HG03457 (cell line): Measurements from ENCODE around the gene SYNPO.

Experiments
- ATAC-seq: cut with Tn5 transposase; IDR thresholded peaks from one replicate; pipeline ENCODE4 v1.9.1; 2021; ENCODE audit warnings: moderate number of reproducible peaks; ENCODE audit not compliant: unreplicated experiment

The SYNPO gene

DNA sequence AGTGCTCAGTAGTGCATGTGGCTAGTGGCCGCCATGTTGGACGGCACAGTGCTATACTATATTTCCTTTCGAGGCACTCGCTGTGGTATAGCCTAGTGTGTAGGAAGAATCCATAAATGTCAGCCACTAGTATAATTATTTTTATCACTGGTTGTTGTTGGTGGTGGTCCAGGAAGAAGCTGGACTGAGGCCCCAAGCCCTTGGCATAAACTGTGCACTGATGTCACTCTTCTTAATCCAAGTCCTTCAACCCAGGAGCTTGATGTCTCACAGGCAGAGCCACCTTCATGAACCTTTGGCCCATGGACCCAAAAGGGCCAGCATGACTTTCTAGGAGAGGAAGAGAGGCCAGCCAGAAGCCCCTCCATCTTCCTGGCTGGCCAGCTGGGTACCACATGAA lies 32.5 kb upstream of the SYNPO start:
- ATAC-seq = no peak

DNA sequence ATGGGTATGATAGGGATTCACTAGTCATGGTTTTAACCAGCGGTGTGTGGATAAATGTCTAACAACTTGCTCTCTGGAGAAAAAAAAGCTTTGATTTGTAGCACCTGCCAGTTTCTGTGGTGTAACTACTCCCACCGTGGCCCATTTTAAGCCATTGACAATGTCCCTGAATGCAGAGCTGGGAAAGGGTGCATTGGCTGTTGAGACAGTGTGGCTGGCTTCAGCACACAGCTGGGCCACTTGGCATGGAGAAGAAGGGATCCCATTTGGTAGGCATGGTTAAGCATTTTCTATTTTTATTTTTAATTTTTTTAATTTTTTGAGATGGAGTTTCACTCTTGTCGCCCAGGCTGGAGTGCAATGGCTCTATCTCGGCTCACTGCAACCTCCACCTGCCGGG lies 31.5 kb upstream of the SYNPO start:
- ATAC-seq = no peak

DNA sequence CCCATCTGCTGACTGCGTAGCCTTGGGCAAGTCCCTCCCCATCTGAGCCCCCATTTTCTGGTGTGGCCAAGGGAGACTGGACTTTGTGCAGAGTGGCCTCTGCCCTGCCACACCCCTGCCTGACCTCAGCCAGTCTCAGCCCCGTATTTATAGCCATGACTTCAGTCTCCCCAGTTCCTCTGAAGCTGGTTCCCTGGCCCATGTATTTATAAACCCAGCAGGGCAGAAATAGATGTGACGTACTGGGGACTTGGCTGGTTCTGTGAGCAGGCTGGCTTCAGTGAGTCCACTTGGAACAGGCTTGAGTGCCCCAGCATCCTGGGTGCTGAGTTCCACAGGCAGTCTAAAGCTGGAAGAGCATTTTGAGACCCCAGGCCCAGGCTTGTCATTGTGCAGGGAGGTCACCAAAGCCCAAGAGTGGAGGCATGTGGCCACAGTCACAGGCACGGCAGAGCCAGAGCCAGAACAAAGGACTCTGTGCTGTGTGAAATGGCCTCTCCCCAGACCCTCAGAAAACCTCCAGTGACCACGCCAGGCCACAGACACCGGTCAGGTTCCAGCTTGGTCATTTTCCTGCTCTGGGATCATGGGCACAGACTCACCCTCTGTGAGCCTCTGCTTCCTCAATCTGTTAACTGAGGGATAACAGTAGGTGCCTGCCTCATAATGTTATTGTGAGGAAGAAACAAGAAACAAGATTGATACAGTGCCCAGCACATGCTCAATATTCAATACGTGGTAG lies 30.4 kb upstream of the SYNPO start:
- no peak for ATAC-seq

DNA sequence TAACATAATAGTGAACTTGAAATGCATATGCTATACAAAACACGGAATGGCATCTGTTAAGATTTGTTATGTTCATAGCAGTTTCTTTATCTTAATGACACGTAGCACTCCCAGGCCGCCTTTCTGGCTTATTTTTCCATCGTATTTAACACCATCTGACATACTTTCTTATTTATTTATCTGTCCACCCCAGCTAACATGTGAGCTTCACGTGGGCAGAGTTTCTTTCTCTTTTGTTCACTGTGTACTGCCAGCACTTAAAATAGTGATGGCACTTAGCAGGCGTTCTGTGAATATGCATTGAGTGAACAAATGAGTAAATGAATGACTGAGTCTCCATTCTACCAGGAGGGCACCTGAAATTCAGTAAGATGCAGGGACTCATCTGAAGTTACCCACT lies 29.4 kb upstream of the SYNPO start:
- ATAC-seq = no peak

DNA sequence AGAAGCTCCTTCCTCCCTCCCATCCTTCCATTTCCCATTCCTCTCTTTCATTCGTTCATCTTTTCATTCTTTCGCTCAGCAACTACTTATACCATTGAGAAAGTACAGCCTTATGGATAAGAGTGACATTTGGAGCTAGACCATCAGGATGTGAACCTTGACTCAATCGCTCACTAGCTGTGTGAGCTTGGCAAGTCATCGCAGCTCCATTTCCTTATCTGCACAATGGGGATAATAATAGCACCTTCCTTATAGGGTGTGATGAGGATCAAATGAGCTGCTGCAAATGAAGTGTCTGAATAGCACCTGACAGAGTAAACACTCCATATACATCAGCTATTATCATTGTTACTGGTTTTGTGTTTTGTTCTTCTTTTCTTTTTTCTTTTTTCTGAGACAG lies 28.1 kb upstream of the SYNPO start:
- ATAC-seq = no peak

DNA sequence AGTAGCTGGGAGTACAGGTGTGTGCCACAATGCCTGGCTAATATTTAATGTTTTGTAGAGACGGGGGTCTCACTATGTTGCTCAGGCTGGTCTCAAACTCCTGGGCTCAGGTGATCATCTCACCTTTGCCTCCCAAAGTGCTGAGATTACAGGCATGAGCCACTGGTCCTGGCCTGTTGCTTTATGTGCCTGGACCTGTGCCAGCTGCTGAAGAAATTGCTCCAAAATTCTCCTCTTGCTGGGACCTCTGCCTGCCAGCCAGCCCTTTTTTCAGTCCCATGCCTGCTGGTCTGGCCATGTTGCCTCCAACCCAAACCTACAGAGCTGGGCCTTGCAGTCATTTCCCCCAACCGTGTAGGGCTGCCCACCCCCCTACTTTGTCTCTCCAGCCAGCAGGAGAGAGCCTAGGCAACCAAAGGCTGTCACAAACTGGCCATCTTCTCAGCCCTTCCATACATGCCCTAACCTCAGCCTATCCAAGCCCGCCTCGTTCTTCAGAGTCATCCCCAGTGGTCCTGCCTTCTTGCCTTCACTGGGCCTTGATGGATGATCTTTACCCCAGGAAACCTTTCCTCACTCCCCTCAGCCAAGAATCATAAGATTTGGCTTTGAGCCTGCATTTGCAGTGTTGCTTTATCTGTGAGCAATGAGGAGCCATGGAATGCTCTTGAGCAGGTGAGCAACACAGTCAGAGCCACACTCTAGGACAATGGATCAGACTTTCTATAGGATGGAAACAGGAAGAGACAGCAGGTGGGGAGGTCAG lies 27.4 kb upstream of the SYNPO start:
- no peak for ATAC-seq

DNA sequence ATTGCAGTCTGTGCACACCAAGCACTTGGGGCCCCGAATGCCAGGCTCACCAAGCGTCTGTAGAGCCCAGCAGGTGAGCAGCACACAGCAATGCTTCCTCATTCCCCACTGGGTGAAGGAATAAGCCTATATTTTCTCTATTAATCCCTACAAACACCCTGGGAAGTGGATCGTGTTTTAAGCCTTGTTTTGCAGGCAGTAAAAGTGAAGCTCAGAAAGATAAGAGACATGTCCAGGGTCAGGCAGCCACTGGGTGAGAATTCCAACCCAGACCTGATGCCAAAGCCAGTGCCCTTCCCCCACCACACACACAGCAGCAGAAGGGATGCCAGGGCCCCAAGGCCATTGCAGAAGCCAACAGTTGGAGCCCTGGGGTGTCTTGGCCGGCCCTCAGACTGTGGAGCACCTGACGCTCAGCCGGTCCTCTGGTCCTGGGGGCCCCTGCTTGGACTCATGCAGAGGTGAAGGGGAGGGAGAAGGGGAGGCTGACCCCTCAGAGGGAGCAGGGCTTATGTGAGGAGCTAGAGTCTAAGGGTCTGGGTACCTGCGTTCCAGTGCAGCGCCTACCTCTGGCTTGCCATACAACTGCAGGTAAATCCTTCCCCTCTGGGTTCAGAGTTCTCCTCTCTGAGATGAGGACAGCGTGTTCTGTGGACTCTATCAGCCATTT lies 26.3 kb upstream of the SYNPO start:
- no peak for ATAC-seq

DNA sequence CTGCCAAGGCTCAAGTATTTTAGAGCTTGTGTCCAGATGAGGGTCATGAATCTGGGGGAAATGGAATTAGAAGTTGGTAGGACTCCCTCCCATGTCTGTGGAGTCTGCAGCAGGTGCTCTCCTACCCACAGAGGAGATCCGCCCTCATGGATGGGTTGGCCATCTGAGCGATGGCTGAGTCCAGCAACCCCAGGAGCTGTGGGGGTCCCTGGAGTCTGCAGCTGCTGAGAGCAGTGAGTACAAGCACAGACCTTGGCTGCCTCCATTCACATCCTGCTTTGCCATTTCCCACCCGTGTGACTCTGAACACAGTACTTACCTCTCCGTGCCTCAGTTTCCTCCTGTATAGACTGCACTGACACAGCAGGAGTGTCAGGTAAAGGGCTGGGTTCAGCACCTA lies 25.8 kb upstream of the SYNPO start:
- no peak for ATAC-seq

DNA sequence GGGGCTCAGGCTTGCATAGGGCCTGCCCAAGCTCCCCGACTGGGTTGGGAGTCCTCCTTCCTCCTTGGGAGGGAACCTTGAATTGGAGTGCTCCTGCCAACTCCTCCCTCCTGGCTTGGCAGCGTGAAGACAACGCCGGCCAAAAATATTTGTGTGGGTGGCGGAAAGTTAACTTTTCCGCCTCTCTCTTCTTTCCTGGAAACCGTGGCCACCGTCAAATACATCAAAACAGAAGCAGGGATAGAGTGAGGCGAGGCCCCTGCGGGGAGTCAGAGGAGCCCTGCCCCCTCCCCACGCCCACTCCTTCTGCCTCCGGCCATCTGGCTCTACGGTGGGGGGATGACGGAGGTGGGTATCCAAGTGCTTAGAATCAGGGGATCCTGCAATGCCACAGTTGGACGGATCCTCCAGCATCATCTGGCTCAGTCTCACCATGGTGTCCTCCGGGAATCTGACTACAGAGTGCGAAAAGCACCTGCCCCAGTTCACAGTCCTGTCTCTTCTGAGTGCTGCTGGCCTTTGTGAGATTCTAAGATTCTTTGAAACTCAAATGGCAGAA lies 25.2 kb upstream of the SYNPO start:
- no peak for ATAC-seq

DNA sequence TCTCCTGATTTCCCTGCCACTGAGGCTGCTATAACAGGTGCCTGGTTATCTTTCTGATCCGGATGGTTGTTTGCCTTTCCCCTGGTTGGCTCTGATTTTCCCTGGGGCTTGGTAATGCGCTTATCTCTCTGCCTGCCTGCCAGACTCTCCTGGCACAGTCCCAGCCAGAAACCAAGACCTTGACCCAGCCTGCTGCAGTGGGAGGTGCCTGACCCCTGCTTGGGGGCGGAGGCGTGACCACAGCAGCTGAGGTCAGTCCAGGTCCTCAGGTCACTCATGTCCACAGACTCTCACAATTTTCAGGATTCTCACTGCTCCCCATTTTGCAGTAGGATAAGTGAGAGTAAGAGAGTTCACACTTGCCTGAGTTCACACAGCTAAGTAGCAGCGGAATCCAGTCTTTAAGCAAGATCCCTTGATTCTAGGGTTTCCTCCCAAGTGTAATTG lies 24.4 kb upstream of the SYNPO start:
- ATAC-seq = no peak

DNA sequence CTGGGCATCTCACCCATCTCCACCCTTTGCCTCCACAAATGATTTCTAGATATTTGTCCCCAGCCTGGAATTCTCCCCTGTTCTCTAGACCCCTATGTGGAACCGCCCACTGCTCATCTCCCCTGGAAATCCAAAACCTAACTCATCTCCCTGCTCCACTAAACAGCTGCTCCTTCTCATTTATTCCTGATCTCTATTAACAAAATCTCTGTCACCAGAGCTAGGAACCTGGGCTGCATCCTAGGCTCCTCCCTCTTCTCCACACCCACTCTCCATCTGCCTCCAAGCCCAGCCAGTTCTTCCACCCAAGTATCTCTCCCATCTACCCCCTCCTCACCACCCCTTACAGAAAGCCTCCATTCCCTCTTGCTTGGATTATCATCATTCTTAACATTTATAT lies 24.0 kb upstream of the SYNPO start:
- no peak for ATAC-seq

DNA sequence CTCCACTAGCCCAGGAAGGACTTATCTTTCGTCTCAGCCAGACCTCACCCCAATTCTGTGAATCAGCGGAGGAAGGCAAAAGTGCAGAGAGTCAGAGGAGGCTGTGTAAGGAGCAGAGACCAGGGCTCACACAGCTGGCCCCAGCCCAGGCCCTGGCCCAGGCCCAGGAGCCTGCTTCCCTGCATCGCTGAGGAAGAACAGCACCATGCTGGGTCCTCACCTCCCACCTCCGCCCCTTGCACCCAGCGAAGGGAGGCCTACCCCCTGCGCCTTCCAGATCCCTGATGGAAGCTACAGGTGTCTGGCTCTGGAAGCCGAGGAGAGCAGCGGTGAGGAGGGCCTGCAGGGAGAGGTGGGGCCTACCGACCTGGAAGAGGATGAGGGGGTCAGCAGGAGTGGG lies 22.3 kb upstream of the SYNPO start:
- no peak for ATAC-seq

DNA sequence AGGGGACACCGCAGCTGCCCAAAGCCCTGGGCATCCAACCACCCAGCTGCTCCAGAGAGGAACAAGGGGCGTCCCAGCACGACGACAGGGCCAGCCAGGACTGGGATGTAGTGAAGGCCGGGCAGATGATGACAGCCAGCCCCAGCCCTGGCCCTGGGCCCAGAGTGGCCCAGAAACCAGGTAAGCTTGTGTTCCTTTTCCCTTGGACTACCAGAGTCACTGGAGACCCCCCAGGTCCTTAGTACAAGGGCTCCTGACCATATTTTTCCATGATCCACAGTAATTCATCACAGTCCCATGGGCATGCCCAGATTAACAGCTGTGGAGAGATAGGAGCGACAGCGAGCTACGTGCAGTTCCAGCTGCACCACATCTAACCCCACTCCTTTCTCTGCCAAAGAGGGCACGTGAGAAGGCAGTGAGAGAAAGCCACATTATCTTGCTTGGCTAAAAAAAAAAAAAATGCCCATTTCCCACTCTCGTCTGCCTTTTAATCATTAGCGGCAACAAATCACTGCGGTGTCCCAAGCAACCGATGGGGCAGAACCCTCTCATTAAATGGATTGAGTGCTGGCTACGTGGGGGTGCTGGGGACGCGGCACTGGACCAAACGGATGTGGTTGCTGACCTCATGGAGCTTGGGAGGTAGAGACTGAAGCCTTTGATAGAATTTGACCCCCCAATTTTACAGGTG lies 21.7 kb upstream of the SYNPO start:
- no peak for ATAC-seq

DNA sequence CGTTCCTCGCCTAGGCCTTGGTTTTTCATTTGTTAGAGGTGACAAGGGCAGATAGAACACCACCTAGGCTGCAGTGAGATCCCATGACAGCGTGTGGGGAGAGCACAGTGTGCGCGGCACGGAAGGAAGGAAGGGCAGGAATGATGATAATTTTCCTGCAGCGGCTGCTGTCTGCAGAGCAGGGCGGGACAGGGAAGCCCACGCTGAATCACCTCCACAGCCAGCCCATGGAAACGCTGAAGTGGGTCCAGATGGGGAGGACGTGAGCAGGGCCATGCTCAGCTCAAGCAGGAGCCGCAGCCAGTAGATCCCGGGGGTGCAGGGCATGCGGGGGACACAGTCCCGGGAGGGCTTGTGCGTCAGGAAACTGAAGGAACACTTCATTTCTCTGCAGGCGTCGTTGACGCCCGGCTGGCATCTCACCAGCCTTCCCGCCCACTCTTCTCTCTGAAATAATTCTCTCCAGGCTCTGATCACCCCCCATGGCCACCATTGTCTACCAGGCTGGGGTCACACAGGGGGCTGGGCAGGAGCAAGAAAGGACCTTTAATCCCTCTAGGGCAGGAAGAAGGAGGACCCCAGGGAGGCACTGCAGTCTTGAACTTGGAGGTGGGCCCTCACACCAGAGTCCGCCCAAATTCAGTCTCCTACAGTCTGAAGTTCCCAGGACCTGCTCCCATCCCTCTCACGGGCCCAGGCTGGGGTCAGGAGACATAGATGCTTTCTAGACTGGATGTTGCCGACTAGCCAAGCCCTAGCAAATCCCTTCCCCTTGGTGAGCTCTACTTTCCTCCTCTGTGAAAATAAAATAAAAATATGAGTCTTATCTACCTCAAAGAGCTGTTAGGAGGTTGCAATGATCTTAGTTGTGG lies 20.9 kb upstream of the SYNPO start:
- no peak for ATAC-seq

DNA sequence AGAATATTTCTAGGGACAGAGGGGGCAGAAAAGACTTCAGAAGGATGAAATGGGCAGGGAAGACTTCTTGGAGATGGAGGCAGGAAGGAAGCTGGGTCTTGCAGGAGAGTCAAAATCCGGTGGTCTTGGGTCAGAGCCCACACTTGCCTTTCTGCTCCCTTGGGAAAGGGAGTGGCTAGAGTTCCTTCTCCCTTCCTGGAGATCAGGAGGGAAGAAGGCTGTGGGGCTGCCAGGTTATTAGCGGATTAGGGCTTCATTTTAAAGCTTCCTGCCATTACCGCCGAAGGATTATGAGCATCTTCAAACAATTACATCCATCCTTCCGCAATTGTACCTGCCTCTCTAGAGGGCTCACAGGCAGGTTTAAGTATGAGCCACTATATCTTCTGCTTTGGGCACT lies 19.2 kb upstream of the SYNPO start:
- ATAC-seq = no peak

DNA sequence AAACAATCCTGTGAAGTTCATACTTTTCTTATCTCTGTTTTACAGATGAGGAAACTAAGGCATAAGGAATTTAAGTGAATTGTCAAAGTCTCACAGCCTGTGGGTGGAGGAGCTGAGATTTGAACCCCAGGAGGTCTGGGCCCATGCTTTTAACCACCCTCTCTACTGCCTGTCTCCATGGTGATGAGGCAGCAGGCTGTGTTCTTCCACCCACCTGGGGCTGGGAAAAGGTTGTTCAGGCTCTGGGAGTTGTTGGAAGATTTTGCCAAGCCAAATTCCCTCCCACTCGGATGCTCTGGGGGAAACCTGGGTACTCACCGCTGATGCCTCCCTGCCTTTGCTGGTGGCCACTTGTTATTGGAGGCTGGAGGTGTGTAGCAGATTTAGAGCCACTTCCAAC lies 18.3 kb upstream of the SYNPO start:
- ATAC-seq = no peak

DNA sequence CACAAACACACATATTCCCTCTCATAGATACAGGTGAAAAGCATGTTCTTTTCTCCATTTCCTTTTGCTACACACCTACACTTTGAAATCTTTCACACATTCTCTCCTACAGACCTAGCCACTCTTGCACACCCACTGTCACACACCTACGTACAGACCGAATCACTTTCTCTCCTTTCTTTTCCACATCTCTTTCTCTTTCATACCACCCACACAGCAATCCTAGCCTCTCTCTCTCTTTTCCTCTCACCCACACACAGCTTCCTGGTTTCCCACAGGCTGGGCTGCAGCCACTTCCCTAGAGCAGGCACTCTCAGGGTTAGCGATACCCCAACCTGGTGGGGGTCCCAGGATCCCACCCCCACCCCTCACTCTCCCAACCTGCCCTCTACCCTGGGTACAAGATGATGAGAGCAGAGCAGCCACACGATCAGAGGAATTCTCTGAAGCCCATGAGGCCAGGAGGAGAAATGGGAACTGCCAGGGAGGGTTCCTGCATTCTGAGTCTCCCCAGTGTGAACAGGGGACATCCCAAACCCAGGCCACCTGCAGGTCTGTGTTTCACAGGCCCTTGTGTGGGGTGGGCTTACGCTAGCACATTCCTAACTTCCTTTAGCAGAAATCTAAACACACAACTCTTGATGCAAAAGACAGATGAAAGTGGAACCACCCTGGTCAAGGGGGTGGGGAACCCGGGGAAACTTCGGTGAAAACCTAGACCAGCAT lies 17.1 kb upstream of the SYNPO start:
- no peak for ATAC-seq

DNA sequence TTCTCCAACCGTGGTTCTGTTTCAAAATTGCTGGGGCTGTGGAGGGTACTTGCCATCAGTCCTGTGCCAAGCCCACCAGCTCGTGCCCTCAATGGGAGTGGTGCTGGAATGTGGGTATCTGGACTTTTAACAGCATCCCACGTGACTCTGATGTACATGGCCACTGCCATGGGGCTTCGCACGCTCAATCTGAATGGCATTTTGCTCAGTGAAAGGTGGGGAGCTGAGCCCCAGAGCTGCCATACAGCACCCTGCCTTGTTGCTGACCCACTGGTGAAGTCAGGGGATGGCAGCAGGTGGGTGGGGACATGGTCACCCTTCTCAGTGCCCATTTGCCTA lies 16.6 kb upstream of the SYNPO start:
- ATAC-seq = no peak

DNA sequence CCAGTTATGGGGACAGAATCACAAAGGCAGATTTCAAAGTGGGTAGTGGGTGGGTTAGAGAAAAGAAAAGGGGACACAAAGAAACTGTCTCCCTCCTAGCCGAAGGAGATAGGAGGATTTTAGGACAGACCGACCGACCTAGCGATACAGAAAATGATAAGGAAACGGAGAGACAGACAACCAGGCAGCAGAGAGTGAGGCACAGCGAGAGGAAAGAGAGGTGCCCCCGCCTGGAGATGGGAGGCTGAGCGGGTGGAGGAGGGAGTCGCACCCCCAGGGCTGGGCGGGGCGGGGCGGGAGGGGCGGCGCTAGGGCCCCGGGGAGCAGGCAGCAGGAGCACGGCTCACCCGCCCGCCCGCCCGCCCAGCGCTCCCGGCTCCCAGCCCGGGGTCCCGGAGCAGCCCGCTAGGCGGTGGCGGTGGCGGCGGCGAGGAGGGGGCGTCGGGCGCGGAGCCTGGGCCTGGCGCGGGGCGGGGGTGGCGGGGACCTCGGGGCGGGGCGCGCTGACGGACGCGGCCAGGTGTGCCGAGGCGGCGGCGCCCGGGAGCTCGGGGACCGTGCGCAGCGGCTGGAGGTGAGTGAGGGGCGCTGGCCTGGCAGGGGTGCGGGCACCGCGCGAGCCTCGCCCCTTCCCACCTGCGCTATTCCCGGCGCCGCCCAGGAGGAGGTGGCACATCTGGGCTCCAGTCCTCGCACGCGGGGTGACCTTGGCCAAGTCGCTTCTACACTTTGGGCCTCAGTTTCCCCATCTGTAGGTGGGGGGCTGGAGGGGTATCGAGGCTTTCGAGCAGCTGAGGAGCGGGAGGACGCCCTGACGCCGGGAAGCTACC lies 15.9 kb upstream of the SYNPO start:
- no peak for ATAC-seq
